T-helper 22 cell (primary cell): ENCODE data around the gene C10orf67.
"Not testable (repeated sequence)": the region's sequence is repeated elsewhere in the genome, so short reads cannot be mapped to it uniquely, and the experiment has no call there.

Experiments
- DNase-seq: peaks from one replicate; pipeline ENCODE4 v3.0.0-alpha.2; 2020; ENCODE audit warnings: low read depth

The C10orf67 gene

GRCh38 chr10:23344241-23344841 is at the start of gene C10orf67:
Gene C10orf67, minus strand, starts transcription at chr10:23344797. Its CDS starts 23 bp downstream, at chr10:23344774.
- DNase-seq, result peak; percentile 41

DNA sequence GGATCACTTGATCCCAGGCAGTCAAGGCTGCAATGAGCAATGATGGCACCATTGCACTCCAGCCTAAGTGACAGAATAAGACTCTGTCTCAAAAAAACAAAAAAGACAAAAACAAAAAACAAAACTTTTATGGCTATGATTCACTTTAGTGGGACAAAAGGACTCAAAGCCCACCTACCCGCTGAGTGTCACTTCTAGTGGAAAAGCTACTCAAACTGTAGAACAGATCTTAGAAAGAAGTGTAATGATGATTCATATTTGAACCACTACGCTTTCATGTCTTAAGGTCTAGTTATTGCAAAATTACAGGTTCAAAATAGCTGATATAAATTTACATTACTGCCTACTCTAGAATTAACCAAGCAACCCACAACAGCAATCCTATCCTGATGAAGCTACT is 47.2 kb upstream of the C10orf67 start:
- no peak for DNase-seq

DNA sequence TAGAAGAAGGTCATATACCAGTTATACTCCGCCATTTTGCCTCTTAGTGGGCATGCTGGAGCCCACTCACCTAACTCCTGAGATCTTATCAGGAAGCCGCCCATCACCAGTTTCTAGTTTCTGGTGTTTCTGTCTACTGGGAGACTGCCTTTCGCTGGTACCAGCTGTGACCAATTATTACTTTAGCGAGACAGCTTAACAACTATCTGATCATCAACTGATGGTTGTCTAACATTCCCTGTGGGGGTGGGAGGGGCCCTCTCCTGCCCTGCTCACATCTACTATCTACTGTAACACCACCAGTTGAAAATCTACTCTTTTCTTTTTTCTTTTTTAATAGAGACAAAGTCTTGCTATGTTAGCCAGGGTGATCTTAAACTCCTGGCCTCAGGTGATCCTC is 46.2 kb upstream of the C10orf67 start:
- DNase-seq, result no peak

DNA sequence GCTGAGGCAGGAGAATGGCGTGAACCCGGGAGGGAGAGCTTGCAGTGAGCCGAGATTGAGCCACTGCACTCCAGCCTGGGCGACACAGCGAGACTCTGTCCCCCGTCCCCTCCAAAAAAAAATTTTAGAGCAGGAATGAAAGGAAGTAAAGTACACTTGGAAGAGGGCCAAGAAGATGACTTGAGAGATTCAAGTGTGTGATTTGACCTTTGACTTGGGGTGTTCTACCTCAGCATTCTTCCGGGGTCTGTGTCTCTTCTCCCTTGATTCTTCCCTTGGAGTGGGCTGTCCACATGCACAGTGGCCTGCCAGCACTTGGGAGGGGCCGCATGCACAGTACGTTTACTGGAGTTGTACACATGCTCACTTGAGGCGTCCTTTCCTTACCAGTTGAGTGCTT is 45.8 kb upstream of the C10orf67 start:
- not testable (repeated sequence) for DNase-seq

- not testable (repeated sequence) for DNase-seq
These were observed 42.9 kb upstream of the C10orf67 start for GRCh38 chr10:23387516-23387915.

- DNase-seq, result no peak
These were observed 41.5 kb upstream of the C10orf67 start for GRCh38 chr10:23386052-23386451.

GRCh38 chr10:23384364-23384763 is 39.8 kb upstream of the C10orf67 start:
- DNase-seq, result no peak

- DNase-seq, result no peak
These were observed 39.0 kb upstream of the C10orf67 start for GRCh38 chr10:23383637-23384036.

- no peak for DNase-seq
These were observed 36.9 kb upstream of the C10orf67 start for GRCh38 chr10:23381298-23382040.

- DNase-seq, result no peak
These were observed 35.1 kb upstream of the C10orf67 start for GRCh38 chr10:23379686-23380085.

GRCh38 chr10:23376229-23376655 is 31.6 kb upstream of the C10orf67 start:
- no peak for DNase-seq

GRCh38 chr10:23375366-23375765 is 30.8 kb upstream of the C10orf67 start:
- no peak for DNase-seq

- DNase-seq, result no peak
These were observed 28.6 kb upstream of the C10orf67 start for GRCh38 chr10:23373156-23373555.

DNA sequence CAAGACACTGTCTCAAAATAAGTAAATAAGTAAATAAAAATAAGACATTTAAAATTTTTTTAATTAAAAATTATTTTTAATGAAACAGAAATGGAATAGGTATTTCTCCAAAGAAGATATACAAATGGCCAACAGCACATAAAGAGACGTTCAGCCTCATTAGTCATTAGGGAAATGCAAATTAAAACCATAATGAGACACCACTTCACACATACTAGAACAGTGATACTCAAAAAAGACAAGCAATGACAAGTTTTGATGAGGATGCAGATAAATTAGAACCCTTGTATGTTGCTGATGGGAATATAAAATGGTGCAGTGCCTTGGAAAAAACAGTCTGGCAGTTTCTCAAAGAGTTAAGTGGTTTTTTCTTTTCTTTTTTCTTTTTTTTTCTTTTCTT is 26.5 kb upstream of the C10orf67 start:
- DNase-seq, result no peak

- no peak for DNase-seq
These were observed 25.5 kb upstream of the C10orf67 start for GRCh38 chr10:23370106-23370505.

GRCh38 chr10:23368816-23369640 is 24.4 kb upstream of the C10orf67 start:
- no peak for DNase-seq

DNA sequence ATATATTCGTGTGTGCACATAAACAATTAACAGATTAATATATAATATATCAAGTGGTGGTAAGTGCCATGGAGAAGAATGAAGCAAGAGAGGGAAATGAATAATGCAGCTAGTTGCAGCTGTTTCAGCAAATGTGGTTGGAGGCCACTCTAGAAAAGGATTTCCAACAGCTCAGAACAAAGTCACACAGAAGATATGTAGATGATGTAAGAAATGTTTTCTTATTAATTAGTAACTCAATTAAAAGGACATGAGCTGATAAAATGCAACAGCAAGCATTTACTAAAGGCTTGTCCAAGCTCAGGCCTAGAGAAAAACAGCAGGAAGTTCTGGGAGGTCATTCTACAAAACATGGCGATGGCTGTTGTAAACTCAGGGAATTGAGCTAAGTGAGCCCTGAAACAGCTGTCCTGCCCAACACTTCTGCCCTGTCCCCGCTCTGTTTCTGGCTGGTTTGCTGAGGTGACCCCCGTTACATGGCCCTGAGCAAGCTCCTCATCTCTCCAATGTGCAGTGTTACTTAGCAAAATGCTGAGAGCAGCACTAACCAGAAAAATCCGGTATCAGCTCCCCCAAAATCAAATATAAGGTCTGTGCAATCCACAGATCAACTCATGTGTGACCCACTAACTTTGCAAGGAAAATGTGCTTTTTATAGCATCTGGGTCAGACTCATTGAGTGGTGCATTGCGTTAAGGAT is 23.4 kb upstream of the C10orf67 start:
- no peak for DNase-seq

GRCh38 chr10:23365417-23366030 is 20.9 kb upstream of the C10orf67 start:
- DNase-seq, result not testable (repeated sequence)

DNA sequence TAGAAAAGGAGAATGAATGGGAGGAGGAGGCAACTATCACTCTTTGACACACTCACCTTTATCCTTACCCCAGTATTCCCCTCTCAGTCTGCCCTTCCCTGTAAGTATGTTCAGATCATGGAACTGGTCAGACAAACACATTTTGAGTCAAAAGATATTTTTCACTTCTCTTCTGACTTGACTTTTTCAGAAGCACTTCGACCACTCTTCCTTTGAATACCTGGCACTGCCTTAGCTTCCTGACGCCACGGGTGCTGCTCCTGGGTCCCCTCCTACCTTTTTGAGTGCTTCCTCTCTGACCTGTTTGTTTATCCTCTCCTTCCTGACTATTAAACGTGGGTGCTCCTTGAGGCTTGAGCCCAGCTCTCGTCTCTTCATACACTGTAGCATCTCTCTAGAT is 19.8 kb upstream of the C10orf67 start:
- no peak for DNase-seq

DNA sequence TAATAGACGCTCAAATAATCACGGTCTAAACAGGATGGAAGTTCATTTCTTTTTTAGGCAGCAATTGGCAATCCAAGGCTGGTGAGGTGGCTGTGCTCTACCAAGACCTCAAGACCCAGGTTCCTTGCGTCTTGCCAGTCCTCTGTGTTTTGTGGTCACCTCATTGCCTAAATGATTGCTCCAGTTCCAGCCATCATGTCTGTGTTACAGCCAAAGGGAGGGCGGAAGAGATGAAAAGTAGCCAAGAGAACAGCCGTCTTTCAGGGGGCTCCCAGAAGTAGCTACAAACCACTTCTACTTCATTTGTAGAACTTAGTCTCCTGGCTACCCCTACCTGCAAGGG is 19.2 kb upstream of the C10orf67 start:
- DNase-seq, result no peak

DNA sequence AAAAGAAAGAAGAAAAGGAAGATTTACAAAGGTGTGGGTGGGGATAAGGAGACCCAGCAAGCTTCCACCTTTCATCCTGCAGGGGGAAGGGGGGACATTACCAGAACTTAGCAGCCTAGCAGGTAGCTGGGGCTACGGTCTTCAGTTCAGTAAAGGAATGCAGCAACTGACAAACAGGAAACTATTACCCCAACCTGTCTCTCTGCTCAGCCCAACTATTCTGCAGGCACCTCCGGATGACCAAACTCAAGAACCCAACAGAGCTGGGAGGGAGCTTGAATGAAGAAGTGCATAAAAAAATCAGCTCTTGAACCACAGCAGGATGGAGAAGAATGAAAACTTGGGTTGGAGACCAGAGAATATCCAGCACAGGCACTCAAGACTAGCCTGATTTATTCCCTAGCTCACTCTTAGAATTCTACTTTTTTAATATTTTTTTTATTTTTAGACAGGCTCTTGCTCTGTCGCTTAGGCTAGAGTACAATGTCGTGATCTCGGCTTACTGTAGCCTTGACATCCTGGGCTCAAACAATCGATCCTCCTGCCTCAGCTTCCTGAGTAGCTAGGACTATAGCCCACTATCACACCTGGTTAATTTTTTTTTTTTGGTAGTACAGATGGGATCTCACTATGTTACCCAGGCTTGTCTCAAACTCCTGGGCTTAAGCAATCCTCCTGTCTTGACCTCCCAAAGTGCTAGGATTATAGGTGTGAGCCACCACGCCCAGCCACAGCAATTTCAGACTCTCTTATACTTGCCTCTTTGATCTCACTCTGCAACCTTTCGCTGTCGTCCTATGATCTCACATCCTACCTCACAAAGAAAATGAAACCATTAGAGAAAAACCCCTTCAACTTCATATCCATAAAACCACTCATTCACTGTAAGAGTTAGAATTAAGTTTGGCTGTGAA is 18.5 kb upstream of the C10orf67 start:
- peak; percentile 38 for DNase-seq
